OCI-LY7 (cell line): ENCODE data around the gene ZDHHC8. TPM values are rescaled to one million over a fixed set of nuclear protein-coding genes. Genes with fewer than 3 reads are reported as not detected.

Experiments
- BruUV-seq: library from RNA; stranded (reverse); fragments of 400-500 nt; replicated peaks from 2 replicates; lab custom pipeline; 2021; lab: Mats Ljungman, UMichigan
- CTCF ChIA-PET: fragments of 300-600 bp; sonication (Branson Sonifier 250); formaldehyde crosslinking; loops from one replicate; lab custom pipeline; 2022; ENCODE audit warnings: antibody characterized with exemption; ENCODE audit not compliant: unreplicated experiment; lab: Charles Lee
- POLR2A ChIA-PET: fragments of 300-600 bp; sonication (Branson Sonifier 250); formaldehyde crosslinking; loops from one replicate; lab custom pipeline; 2022; ENCODE audit warnings: antibody characterized with exemption; lab: Charles Lee
- DNase-seq: peaks from one replicate; pipeline ENCODE4 v3.0.0-alpha.2; 2015; ENCODE audit warnings: low spot score
- H2AFZ ChIP-seq: fragments of 200-600 bp; sonication (generic), shearing (Covaris generic); 2 replicates; pipeline ENCODE4 v1.6.1; 2014; ENCODE audit warnings: mild to moderate bottlenecking, antibody characterized with exemption, low read length, moderate library complexity
- H3K27ac ChIP-seq: fragments of 200-600 bp; sonication (generic); 2 replicates; pipeline ENCODE4 v1.5.1; 2014; ENCODE audit warnings: mixed run types, low read depth, mild to moderate bottlenecking, moderate library complexity, low read length, inconsistent platforms; ENCODE audit not compliant: poor library complexity, severe bottlenecking
- H3K36me3 ChIP-seq: fragments of 200-600 bp; sonication (generic); 2 replicates; pipeline ENCODE4 v1.6.1; 2014; ENCODE audit warnings: mild to moderate bottlenecking, antibody characterized with exemption, low read length, moderate library complexity, mixed read lengths; ENCODE audit not compliant: insufficient read depth
- H3K4me1 ChIP-seq: fragments of 200-600 bp; sonication (generic); 2 replicates; pipeline ENCODE4 v1.5.1; 2014; ENCODE audit warnings: mild to moderate bottlenecking, low read length; ENCODE audit not compliant: insufficient read depth, poor library complexity, severe bottlenecking
- H3K4me2 ChIP-seq: fragments of 200-600 bp; sonication (generic); 2 replicates; pipeline ENCODE4 v1.6.1; 2014; ENCODE audit warnings: mild to moderate bottlenecking, low read length
- H3K4me3 ChIP-seq: fragments of 200-600 bp; sonication (generic); 2 replicates; pipeline ENCODE4 v1.5.1; 2014; ENCODE audit warnings: mild to moderate bottlenecking, low read depth, low read length; ENCODE audit not compliant: poor library complexity, severe bottlenecking
- H3K79me2 ChIP-seq: fragments of 200-600 bp; sonication (generic); 2 replicates; pipeline ENCODE4 v1.6.1; 2016; ENCODE audit warnings: low read depth, mild to moderate bottlenecking, low read length, moderate library complexity, mixed read lengths; ENCODE audit not compliant: insufficient read depth
- H3K9me2 ChIP-seq: fragments of 200-600 bp; sonication (generic); 2 replicates; pipeline ENCODE4 v1.6.1; 2016; ENCODE audit warnings: mild to moderate bottlenecking, low read length, mixed read lengths; ENCODE audit not compliant: insufficient read depth
- H3K9me3 ChIP-seq: fragments of 200-600 bp; sonication (generic); 2 replicates; pipeline ENCODE4 v1.6.1; 2014; ENCODE audit warnings: mild to moderate bottlenecking, mixed run types, low read length, mixed read lengths
- H4K20me1 ChIP-seq: fragments of 200-600 bp; sonication (generic); 2 replicates; pipeline ENCODE4 v1.6.1; 2014; ENCODE audit warnings: mild to moderate bottlenecking, antibody characterized with exemption, low read length, moderate library complexity, mixed read lengths; ENCODE audit not compliant: insufficient read depth
- CTCF ChIP-seq: fragments of 200-600 bp; sonication (generic); conservative IDR thresholded peaks from 2 replicates; pipeline ENCODE4 v1.5.1; 2014; ENCODE audit warnings: mild to moderate bottlenecking, antibody characterized with exemption, low read length, moderate library complexity, mixed read lengths
- EZH2phosphoT487 ChIP-seq: fragments of 200-600 bp; sonication (generic); IDR thresholded peaks from 2 replicates; pipeline ENCODE4 v1.6.1; 2018; ENCODE audit warnings: low read depth, borderline replicate concordance, mild to moderate bottlenecking, mixed run types, antibody characterized with exemption, low read length, moderate library complexity, mixed read lengths
- intact Hi-C: fragments of 100-400 bp; cut with micrococcal nuclease; formaldehyde crosslinking; loops from one replicate; pipeline ENCODE4 v1.10.0; 2022; ENCODE audit not compliant: unreplicated experiment
- total RNA-seq, 2 experiments: library from RNA; depleted of rRNA in 1 of 2; stranded (reverse); fragments of >200 nt in 1 of 2; shearing (Covaris generic) in 1 of 2; gene quantifications; 2 replicates each; pipeline ENCODE4 v1.2.3, GENCODE V29; 2014 to 2022

Gene ZDHHC8
- total RNA-seq, 2 experiments from 2014 or later = 2.3 to 16.7 TPM

DNA sequence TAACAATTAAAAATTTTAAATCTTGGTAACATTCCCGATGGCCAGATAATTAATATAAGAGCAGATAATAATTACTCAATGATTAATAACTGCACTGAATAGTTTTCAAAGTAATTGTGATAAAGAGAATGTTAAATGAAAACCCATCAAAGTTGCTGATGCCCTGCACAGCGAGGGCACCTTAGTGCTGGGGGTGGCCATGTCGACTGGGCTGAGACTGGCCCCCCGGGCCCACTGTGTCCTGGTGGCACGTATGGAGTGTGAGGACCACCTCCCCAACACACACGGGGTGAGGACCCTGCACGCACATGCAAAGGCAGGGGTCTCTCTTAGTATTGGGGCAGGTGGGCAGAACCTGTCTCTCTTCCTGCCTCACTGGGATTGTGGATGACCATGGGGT lies 34.3 kb downstream of the ZDHHC8 start:
- intact Hi-C loops = no loop called here
- DNase-seq = no peak
- CTCF ChIA-PET = no interaction called here
- H3K9me2 ChIP-seq = no peaks in the 10 kb centered on the region
- H3K79me2 ChIP-seq = no peaks in the 10 kb centered on the region
- no peak overlapping the region for H2AFZ ChIP-seq
- TF ChIP-seq EZH2phosphoT487 (no peak), CTCF (no peak)
- H3K4me2 ChIP-seq = no peak overlapping the region
- BruUV-seq = no TSS peak
- no peaks in the 10 kb centered on the region for H3K9me3 ChIP-seq
- H4K20me1 ChIP-seq = no peaks in the 10 kb centered on the region
- H3K4me1 ChIP-seq = no peaks in the 10 kb centered on the region
- POLR2A ChIA-PET = no interaction called here
- H3K36me3 ChIP-seq = no peaks in the 10 kb centered on the region
- no peak overlapping the region for H3K4me3 ChIP-seq
- no peak overlapping the region for H3K27ac ChIP-seq

DNA sequence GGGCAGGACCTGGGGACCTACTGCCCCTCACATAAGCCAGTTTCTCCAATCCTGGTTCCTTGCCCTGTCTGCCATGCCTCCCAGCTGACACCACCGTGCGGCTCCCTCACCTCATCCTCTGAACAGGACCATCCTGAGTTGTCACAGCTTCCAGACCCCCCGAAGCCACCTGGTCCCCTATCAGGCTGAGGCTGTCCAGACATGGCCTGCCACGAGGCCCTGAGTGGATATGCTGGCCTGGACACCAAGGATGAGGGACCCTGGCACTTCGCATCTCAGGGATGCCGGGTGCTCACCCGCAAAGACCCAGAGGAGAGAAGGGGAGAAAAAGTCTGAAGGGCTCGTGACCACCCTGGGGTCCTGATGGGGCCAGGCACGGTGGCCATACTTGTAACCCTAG lies 35.1 kb downstream of the ZDHHC8 start:
- no peak for TF ChIP-seq CTCF
- TF ChIP-seq EZH2phosphoT487 = no peak
- Histone ChIP-seq H3K36me3 (no peaks in the 10 kb centered on the region), H3K9me2 (no peaks in the 10 kb centered on the region), H3K79me2 (no peaks in the 10 kb centered on the region), H3K27ac (no peak overlapping the region), H2AFZ (no peak overlapping the region), H3K9me3 (no peaks in the 10 kb centered on the region), H3K4me2 (no peak overlapping the region), H3K4me1 (no peaks in the 10 kb centered on the region), H4K20me1 (no peaks in the 10 kb centered on the region), H3K4me3 (no peak overlapping the region)
- POLR2A ChIA-PET = no interaction called here
- BruUV-seq = no TSS peak
- CTCF ChIA-PET = interaction anchor here (0.5 kb wide), 1 partner anchor 20 kb away, joined by 4 read pairs; no protein-coding TSS in a partner anchor
- no peak for DNase-seq
- intact Hi-C loops = no loop called here

GRCh38 chr22:20167643-20168322 lies 36.2 kb downstream of the ZDHHC8 start:
- POLR2A ChIA-PET = no interaction called here

More at GRCh38 chr22:20167643-20168322, 36.2 kb downstream of the ZDHHC8 start:
- H3K36me3 ChIP-seq = no peaks in the 10 kb centered on the region
- no peak for DNase-seq
- no TSS peak for BruUV-seq
- no peak overlapping the region for H3K4me3 ChIP-seq
- no peaks in the 10 kb centered on the region for H3K9me2 ChIP-seq
- H4K20me1 ChIP-seq = no peaks in the 10 kb centered on the region
- CTCF ChIA-PET = no interaction called here
- intact Hi-C loops = no loop called here
- no peaks in the 10 kb centered on the region for H3K9me3 ChIP-seq
- H3K27ac ChIP-seq = no peak overlapping the region
- H3K4me1 ChIP-seq = no peaks in the 10 kb centered on the region
- H2AFZ ChIP-seq = no peak overlapping the region
- TF ChIP-seq CTCF (no peak), EZH2phosphoT487 (no peak)
- no peak overlapping the region for H3K4me2 ChIP-seq
- no peaks in the 10 kb centered on the region for H3K79me2 ChIP-seq
